CD4-positive, alpha-beta T cell treated with Interleukin-6 at 100 ng/mL for 8 hours (primary cell): Measurements from ENCODE around the gene ZBTB34.

Source experiments
- DNase-seq: peaks from one replicate; pipeline ENCODE4 v3.0.0-alpha.2; 2020; ENCODE audit warnings: mixed read lengths, low spot score

Gene ZBTB34

DNA sequence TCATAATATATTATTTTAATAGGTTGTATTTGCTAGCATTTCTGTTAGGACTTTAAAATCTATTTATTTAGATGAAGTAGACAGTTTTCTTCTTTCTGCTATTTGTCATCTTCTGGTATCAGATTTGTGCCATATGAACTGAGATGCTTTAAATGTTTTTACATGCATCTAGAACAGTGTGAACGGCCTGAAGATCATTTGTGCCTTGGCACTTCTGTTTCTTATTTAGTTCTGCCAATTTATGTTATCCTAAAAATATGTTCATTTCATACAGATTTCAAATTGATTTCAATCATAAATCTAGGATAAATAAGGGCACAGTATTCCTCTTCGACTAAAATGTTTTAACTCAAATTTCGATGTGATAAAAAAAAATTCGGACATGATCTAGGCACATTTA, 16.1 kb downstream of the ZBTB34 start:
- DNase-seq: no peak

GRCh38 chr9:126877418-126877817, 17.0 kb downstream of the ZBTB34 start:
- DNase-seq: no peak

- DNase-seq: no peak
Observed at GRCh38 chr9:126879288-126879687, 18.8 kb downstream of the ZBTB34 start.

GRCh38 chr9:126880226-126880946, 19.9 kb downstream of the ZBTB34 start:
- DNase-seq: no peak

GRCh38 chr9:126880947-126881332, 20.5 kb downstream of the ZBTB34 start:
- no peak for DNase-seq

DNA sequence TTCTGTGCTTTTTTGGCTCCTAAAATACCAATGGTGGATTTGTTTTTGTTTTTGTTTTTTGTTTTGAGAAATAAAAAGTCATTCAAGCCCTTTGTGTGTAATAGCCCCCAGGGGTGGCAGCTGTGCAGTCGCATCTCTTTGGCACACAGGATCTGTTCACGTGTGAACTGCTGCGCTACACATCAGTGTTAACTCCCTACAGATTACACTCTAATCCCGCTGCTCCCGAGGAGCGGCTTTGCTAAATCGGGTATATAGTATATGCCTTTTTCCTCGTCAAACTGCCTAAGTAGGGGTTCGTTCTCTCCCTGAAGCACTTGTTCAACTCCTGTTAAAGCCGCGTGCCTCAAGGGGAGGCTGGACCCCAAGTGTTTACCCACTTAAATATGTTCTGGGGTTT, 22.3 kb downstream of the ZBTB34 start:
- DNase-seq: no peak

- no peak for DNase-seq
Observed at GRCh38 chr9:126883636-126884035, 23.2 kb downstream of the ZBTB34 start.

- DNase-seq: no peak
Observed at GRCh38 chr9:126885131-126885641, 24.7 kb downstream of the ZBTB34 start.

DNA sequence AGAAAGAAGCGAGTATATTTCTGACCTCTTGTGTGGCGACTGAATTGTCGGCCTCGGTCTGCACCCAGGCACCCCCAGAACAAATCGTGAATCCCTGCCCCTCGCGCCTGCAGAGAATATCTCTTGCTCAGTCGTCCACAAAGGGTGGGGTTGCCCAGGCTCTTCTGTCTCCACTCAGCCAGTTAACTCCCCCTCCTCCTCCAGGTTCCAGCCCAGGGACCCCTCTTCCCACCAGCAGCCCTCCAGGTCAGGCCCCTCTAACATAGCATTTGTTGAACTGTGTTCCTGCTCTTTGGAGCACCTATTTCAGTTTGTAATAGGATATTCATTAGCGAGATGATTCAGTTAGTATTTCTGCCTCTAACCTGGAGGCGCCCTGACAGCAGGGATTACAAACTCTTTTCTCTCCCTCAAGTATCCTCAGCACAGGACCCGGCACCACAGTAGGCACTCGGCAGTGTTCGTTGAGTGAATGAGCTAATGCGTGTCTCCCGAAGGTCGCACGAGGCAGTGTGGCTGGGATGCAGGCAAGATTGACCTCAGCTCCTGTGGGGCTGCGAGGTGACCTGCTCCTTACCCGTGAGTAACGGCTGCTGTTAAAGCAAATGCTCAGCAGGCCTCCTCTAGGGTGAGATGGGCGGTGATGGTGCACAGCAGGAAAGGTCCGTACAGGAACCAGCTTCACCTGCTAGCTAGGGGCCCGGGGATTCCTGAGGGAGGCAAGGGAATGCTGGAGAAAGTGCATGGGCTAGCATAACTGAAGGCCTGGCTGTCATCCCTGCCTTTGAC, 25.8 kb downstream of the ZBTB34 start:
- DNase-seq: no peak

- DNase-seq: no peak
Observed at GRCh38 chr9:126886897-126887296, 26.5 kb downstream of the ZBTB34 start.

DNA sequence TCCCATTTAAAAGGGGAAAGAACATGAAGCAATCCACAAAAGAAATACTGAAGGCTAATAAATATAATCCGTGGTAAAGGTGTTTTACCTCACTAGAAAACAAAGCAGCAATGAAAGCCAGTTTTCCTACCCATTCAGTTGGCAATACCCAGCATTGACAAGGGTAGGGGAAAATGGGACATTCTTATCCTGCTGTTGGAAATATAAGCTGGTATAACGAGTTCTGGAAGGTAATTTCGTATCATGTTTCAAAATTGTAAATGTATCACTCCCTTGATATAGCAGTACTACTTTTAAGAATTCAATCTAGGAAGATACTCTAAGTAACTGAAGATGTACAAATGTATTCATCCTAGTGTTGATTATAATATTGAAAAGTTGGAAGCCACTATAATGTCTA, 31.2 kb downstream of the ZBTB34 start:
- no peak for DNase-seq

DNA sequence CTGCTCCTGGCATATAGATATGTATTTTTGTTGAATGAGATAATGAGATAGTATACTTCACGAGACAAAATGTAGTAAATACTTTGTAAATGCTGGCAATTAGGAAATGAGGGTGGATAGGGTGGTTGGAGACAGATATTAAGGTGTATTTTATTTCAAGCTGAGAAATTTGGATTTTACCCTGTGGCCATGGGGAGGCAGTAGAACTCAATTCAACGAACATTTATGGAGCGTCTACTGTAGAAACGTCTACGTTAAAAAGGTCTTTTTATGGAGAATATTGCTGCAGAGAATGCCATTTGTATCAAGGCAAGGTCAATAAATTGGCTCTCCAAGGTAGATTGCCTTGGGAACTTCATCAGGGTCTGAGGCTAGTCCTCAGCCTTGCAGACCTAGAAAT, 32.6 kb downstream of the ZBTB34 start:
- no peak for DNase-seq

GRCh38 chr9:126894052-126894603, 33.7 kb downstream of the ZBTB34 start:
- no peak for DNase-seq

DNA sequence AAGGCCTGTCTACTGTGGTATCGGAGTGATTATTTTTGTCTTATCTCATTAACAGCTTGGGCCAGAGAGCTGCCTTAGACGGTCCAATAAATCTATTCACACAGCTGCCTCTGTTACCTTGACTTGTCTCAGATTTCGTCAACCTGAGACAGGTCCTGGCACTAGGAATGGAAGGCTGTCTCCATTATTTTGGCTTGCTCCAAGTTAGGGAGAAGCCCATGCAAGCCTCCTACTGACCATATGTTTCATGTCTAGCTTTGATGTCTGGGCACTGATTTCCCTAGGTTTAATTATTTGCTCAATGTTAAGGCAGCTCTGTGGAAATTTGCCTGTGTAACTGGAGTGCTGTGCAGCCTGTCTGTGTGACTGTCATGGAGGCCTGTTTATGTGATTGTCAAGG, 41.8 kb downstream of the ZBTB34 start:
- no peak for DNase-seq

DNA sequence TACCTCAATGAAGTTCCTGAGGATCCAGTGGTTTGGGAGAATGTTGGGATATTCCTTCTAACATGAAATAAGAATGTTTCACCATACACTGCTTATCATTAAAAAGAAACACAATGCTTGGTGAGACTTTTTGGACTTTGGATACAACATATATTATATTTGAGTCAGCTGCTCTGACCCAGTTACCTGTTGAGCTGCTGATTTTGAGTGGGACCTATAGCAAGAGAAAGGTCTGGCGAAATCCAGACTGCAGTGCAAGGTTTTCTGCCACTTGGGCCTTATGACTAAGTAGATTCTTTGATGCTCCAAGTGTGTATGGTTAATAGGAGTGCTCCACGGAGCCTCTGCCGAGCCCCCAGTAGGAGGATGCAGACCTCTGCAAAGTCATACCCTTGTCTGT, 44.1 kb downstream of the ZBTB34 start:
- no peak for DNase-seq

GRCh38 chr9:126906091-126906490, 45.7 kb downstream of the ZBTB34 start:
- DNase-seq: no peak

DNA sequence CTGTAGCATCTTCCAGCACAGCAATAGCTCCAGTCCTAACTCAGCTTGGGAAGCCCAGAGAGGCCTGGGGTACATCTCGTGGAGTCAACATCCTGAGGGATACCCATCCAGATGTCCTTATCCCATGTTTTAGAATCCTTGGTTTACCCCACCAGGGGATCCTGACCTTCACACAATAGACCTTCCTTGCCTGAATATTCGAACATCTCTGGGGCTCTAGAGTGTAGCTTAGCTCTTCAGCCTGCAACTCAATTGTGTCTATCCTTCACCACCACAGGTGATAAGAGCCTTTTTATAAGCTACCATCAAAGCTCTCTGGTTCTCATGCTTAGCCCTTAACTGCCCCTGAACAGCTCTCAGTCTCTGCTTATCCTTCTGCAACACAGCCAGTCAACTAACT, 46.6 kb downstream of the ZBTB34 start:
- no peak for DNase-seq

DNA sequence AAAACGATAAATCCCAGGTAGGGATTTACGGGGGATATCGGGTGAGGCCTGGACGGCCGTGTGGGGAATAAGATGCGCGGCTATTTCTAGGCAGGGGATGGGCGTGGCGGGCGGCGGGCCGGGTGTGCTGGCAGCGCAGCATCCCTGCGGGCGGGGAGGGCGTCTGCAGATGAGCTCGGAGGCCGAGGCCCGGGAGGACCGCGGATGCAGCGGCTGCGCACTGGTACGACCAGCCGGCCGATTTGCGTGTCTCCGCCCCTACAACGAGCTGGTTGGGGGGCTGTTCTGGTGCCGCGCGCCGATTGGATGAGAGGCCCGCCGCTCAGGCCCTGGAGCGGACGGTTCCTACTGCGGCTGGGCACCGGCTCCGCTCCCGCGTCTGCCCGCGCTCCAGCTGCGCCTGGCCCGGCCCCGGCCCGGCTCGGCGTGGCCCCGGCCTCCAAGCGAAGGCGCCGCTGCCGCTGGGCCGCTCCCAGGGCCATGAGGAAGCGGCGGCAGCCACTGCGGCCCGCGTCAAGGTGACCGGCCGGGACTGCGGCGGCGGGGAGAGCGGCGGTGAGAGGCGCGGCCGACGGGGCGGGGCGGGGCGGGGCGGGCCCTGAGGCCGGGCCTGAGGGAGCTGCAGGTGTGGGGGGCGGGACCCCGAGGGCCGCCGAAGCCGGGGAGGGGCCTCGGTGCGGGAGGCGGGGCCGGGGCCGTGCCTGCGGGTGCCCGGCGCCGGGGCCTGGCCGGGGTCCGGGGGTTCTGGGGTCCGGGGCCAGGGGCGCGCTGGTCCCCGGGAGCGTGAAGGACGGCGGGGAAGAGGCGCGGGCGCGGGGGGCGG, 54.2 kb downstream of the ZBTB34 start, which contains the start of gene RALGPS1:
Gene RALGPS1 (plus strand): TSS at position 325 of the 823 bp plus-strand sequence. CDS start 47,508 bp downstream, outside the sequence.
- peak; percentile 94 for DNase-seq

DNA sequence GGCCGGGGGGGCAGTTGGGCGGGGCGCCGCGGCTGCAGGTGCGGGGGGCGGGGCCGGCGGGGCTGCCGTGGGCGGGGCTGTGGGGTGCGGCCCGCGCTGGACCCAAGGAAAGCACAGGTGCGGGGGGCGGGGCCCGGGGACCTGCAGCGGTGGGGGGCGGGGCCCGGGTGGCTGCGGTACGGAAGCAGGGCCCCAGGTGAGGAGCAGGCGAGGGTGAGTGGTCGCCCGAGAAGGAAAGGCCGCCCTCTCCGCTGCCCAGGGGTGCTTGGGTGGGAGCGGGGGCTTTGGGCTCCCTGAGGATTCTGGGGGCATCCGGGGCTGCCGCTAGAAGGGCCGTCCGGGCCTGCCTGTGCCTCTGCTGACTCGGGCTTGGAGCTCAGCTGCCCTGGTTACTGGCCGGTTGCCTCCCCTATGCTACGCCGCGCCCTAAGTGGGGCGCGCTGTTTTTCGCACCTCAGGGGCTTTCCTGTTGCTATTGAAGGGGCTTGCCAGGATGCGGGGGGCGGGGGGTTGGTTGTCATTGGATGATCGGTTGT, 54.9 kb downstream of the ZBTB34 start:
- peak; percentile 49 for DNase-seq

DNA sequence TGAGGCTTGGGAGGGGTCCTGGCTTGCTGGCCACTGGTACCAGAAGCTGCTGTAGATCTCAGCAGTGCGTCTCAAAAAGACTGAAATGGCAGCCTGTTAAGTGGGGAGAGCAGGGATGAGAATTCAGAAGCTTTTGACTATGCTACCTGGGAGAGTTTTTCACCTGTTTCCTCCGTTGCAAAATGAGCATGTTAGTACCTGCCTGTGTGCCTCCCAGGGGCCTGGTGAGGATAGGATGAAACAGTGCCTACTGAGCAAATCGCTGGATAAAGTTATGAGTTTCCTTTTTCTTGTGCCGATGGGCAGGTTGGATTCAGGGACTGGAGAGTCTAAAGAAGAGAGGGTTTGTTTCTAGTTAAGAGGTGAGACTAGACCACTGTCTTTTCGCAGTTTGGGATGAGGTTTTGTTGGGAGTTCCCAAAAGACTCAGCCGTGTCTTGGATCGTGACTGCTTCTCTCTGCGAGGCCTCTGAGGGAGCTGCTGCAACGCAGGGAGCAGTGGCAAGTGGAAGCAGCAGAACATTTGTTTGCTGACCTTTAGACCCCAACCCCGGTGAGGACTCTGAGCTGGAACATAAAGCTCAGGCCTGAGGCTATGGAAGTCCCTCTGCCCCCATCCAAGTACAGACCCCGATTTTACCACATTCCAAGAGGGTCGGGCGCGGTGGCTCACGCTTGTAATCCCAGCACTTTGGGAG, 55.6 kb downstream of the ZBTB34 start:
- DNase-seq: no peak

DNA sequence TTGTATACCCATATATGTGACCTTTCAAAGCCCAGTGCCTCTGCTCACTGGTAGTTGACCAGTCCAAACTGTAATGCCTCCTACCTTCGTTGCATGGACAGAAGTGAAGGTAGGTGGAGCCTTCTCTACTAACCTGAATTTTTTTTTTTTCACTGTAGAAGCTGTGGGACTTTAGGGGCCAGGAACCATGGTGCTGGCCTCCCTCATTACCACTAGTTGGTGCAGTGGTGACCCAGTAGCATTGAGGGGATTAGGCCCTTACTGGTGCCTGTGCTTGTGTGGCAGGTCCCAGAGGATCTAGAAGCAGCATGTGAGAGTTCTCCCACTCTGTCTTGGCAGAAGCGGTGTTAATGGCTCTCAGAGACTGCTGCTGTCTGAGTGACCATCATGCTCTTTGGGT, 56.5 kb downstream of the ZBTB34 start:
- no peak for DNase-seq
